H9 (cell line): Measurements from ENCODE around the gene C1orf21. TPM values are rescaled to one million over a fixed set of nuclear protein-coding genes. Genes with fewer than 3 reads are reported as not detected.

Experiments
- DNase-seq: peaks from one replicate; pipeline ENCODE4 v3.0.0-alpha.2; 2017
- H2AFZ ChIP-seq: one replicate; pipeline ENCODE4 v1.6.1; 2013; ENCODE audit warnings: mild to moderate bottlenecking, low read length, control low read depth, moderate library complexity
- H2AK5ac ChIP-seq: 2 replicates; pipeline ENCODE4 v1.6.1; 2013; ENCODE audit warnings: low read length, control low read depth, mixed read lengths; ENCODE audit not compliant: insufficient read length
- H2BK120ac ChIP-seq: one replicate; pipeline ENCODE4 v1.6.1; 2013; ENCODE audit warnings: low read depth, mild to moderate bottlenecking, low read length, control low read depth, inconsistent platforms; ENCODE audit not compliant: poor library complexity, severe bottlenecking
- H2BK12ac ChIP-seq: 2 replicates; pipeline ENCODE4 v1.6.1; 2013; ENCODE audit warnings: low read length, control low read depth, mixed read lengths, low read depth; ENCODE audit not compliant: insufficient read length
- H2BK15ac ChIP-seq: 2 replicates; pipeline ENCODE4 v1.6.1; 2013; ENCODE audit warnings: low read depth, low read length, control low read depth
- H2BK20ac ChIP-seq: one replicate; pipeline ENCODE4 v1.6.1; 2013; ENCODE audit warnings: low read depth, mild to moderate bottlenecking, low read length, control low read depth, inconsistent platforms; ENCODE audit not compliant: poor library complexity, severe bottlenecking
- H2BK5ac ChIP-seq: 2 replicates; pipeline ENCODE4 v1.6.1; 2013; ENCODE audit warnings: low read length, control low read depth, mixed read lengths; ENCODE audit not compliant: insufficient read length
- H3K14ac ChIP-seq: 2 replicates; pipeline ENCODE4 v1.6.1; 2013; ENCODE audit warnings: low read length, control low read depth; ENCODE audit not compliant: insufficient read depth
- H3K18ac ChIP-seq: 2 replicates; pipeline ENCODE4 v1.6.1; 2013; ENCODE audit warnings: low read depth, mild to moderate bottlenecking, mixed read lengths, low read length, control low read depth; ENCODE audit not compliant: insufficient read length
- H3K23ac ChIP-seq: 2 replicates; pipeline ENCODE4 v1.6.1; 2013; ENCODE audit warnings: low read length, control low read depth, mixed read lengths, low read depth; ENCODE audit not compliant: insufficient read length
- H3K23me2 ChIP-seq: 2 replicates; pipeline ENCODE4 v1.6.1; 2013; ENCODE audit warnings: low read depth, mild to moderate bottlenecking, mixed read lengths, low read length, control low read depth; ENCODE audit not compliant: insufficient read length, poor library complexity, severe bottlenecking
- H3K27ac ChIP-seq: 2 replicates; pipeline ENCODE4 v1.5.1; 2013; ENCODE audit warnings: low read length, control low read depth, mixed read lengths, low read depth; ENCODE audit not compliant: insufficient read length
- H3K27me3 ChIP-seq: 2 replicates; pipeline ENCODE4 v1.6.1; 2013; ENCODE audit warnings: low read length, control low read depth, inconsistent platforms; ENCODE audit not compliant: insufficient read depth
- H3K4ac ChIP-seq: 2 replicates; pipeline ENCODE4 v1.6.1; 2013; ENCODE audit warnings: low read depth, mild to moderate bottlenecking, control low read depth, inconsistent platforms, low read length, moderate library complexity
- H3K4me1 ChIP-seq: 2 replicates; pipeline ENCODE4 v1.6.1; 2013; ENCODE audit warnings: low read length, control low read depth, inconsistent platforms; ENCODE audit not compliant: insufficient read depth
- H3K4me2 ChIP-seq: 2 replicates; pipeline ENCODE4 v1.6.1; 2013; ENCODE audit warnings: low read length, control low read depth, mixed read lengths; ENCODE audit not compliant: insufficient read length, insufficient read depth
- H3K56ac ChIP-seq: 2 replicates; pipeline ENCODE4 v1.6.1; 2013; ENCODE audit warnings: low read depth, mild to moderate bottlenecking, mixed read lengths, low read length, control low read depth; ENCODE audit not compliant: insufficient read length
- H3K79me1 ChIP-seq: 2 replicates; pipeline ENCODE4 v1.6.1; 2013; ENCODE audit warnings: low read depth, mild to moderate bottlenecking, moderate library complexity, low read length, control low read depth, inconsistent platforms; ENCODE audit not compliant: insufficient read depth, poor library complexity, severe bottlenecking
- H3K79me2 ChIP-seq: 2 replicates; pipeline ENCODE4 v1.6.1; 2013; ENCODE audit warnings: low read length, control low read depth, inconsistent platforms; ENCODE audit not compliant: insufficient read depth
- H3K9ac ChIP-seq: 2 replicates; pipeline ENCODE4 v1.6.1; 2013; ENCODE audit warnings: low read length, control low read depth, mixed read lengths; ENCODE audit not compliant: insufficient read length; ENCODE audit errors: extremely low read depth
- H3K9me3 ChIP-seq: one replicate; pipeline ENCODE4 v1.6.1; 2013; ENCODE audit warnings: low read depth, low read length, inconsistent platforms; ENCODE audit not compliant: control insufficient read depth
- H3T11ph ChIP-seq: one replicate; pipeline ENCODE4 v1.6.1; 2013; ENCODE audit warnings: mild to moderate bottlenecking, low read length, control low read depth, inconsistent platforms
- H4K20me1 ChIP-seq: one replicate; pipeline ENCODE4 v1.6.1; 2013; ENCODE audit not compliant: control insufficient read depth, insufficient read length, insufficient read depth
- H4K5ac ChIP-seq: 2 replicates; pipeline ENCODE4 v1.6.1; 2013; ENCODE audit warnings: low read depth, mild to moderate bottlenecking, mixed read lengths, low read length, control low read depth; ENCODE audit not compliant: insufficient read length
- H4K8ac ChIP-seq: replicated peaks from 2 replicates; pipeline ENCODE4 v1.6.1; 2013; ENCODE audit warnings: low read length, control low read depth, mixed read lengths, low read depth; ENCODE audit not compliant: insufficient read length
- H4K91ac ChIP-seq: 2 replicates; pipeline ENCODE4 v1.6.1; 2013; ENCODE audit warnings: low read depth, mild to moderate bottlenecking, moderate library complexity, mixed read lengths, low read length, control low read depth; ENCODE audit not compliant: insufficient read length
- H3K27ac Mint-ChIP-seq, 3 experiments: 2 replicates in 2 of 3; 3 replicates in 1 of 3; pipeline ENCODE4 v1.8.0; 2020 to 2021; ENCODE audit warnings: mixed read lengths in 3 of 3, mild to moderate bottlenecking in 1 of 3, moderate library complexity in 1 of 3
- H3K27me3 Mint-ChIP-seq: 2 replicates; pipeline ENCODE4 v1.8.0; 2021; ENCODE audit warnings: low read depth, mild to moderate bottlenecking, moderate library complexity, mixed read lengths
- H3K36me3 Mint-ChIP-seq, 3 experiments: 2 replicates in 2 of 3; 3 replicates in 1 of 3; pipeline ENCODE4 v1.8.0; 2020 to 2021; ENCODE audit warnings: low read depth in 3 of 3, mixed read lengths in 3 of 3; ENCODE audit not compliant: insufficient read depth in 1 of 3
- H3K4me1 Mint-ChIP-seq, 2 experiments: 2 replicates each; pipeline ENCODE4 v1.8.0; 2020; ENCODE audit warnings: mixed read lengths in 2 of 2
- H3K4me3 Mint-ChIP-seq, 2 experiments: 2 replicates in 1 of 2; 3 replicates in 1 of 2; pipeline ENCODE4 v1.8.0; 2020 to 2021; ENCODE audit warnings: mild to moderate bottlenecking in 2 of 2, mixed read lengths in 2 of 2, moderate library complexity in 1 of 2
- H3K9me3 Mint-ChIP-seq, 2 experiments: 2 replicates in 1 of 2; 3 replicates in 1 of 2; pipeline ENCODE4 v1.8.0; 2020; ENCODE audit warnings: mild to moderate bottlenecking in 2 of 2, mixed read lengths in 2 of 2, moderate library complexity in 1 of 2
- CTCF ChIP-seq: fragments of 200-600 bp; sonication (generic); conservative IDR thresholded peaks from 3 replicates; pipeline ENCODE4 v1.8.0; 2021; ENCODE audit warnings: antibody characterized with exemption, mild to moderate bottlenecking
- WGBS: extraction: QIAGEN DNeasy Blood & Tissue Kit; methylation state at CpG from one replicate; pipeline ENCODE4 v1.1.7; 2013; ENCODE audit warnings: missing lambda C conversion rate, low lambda C conversion rate, mixed read lengths; ENCODE audit not compliant: insufficient read length; ENCODE audit errors: extremely low coverage; 5-methylcytosine and 5-hydroxymethylcytosine counted together
- total RNA-seq: library from RNA; stranded (reverse); gene quantifications from 2 replicates; pipeline ENCODE4 v1.2.1, GENCODE V29; 2021

The C1orf21 gene
- total RNA-seq, 1 experiment from 2014 or later = 36.0 TPM

- TF ChIP-seq CTCF = no peak
- Histone ChIP-seq H3K79me2 (no peaks in the 10 kb centered on the region), H3K4ac (no peak overlapping the region), H3K27ac (no peak overlapping the region), H3K4me1 (no peaks in the 10 kb centered on the region), H3K18ac (no peak overlapping the region), H3T11ph (no peak overlapping the region), H2BK12ac (no peak overlapping the region), H2AK5ac (no peak overlapping the region), H3K56ac (no peak overlapping the region), H3K27me3 (no peaks in the 10 kb centered on the region), H2AFZ (no peak overlapping the region), H2BK120ac (no peak overlapping the region), H3K14ac (no peak overlapping the region), H2BK5ac (no peak overlapping the region), H4K5ac (no peak overlapping the region), H4K91ac (no peak overlapping the region), H3K9ac (no peak overlapping the region), H3K9me3 (no peaks in the 10 kb centered on the region), H4K20me1 (no peaks in the 10 kb centered on the region), H3K23me2 (no peaks in the 10 kb centered on the region), H3K79me1 (no peaks in the 10 kb centered on the region), H3K4me2 (no peak overlapping the region), H4K8ac (no peak overlapping the region), H2BK20ac (no peak overlapping the region), H2BK15ac (no peak overlapping the region), H3K23ac (no peak overlapping the region)
- Mint-ChIP-seq H3K27ac (no peak overlapping the region), H3K9me3 (no peaks in the 10 kb centered on the region), H3K4me1 (peaks cover 0 to 2% of the 10 kb centered on the region in 2 experiments; a peak in 2 of 4 replicates), H3K36me3 (peaks cover 0 to 4% (median 2%) of the 10 kb centered on the region in 3 experiments; a peak in 3 of 7 replicates), H3K27me3 (no peaks in the 10 kb centered on the region), H3K4me3 (no peak overlapping the region)
- no CpG with 5 or more reads among the region's 4 CpGs for WGBS
- no peak for DNase-seq
Measured at GRCh38 chr1:184527402-184527801, 140.6 kb downstream of the C1orf21 start.
